HG03432 (cell line): ENCODE data around the gene PTPN14.
"Not testable (repeated sequence)": the region's sequence is repeated elsewhere in the genome, so short reads cannot be mapped to it uniquely, and the experiment has no call there.

Experiments used
- ATAC-seq: cut with Tn5 transposase; IDR thresholded peaks from one replicate; pipeline ENCODE4 v1.9.1; 2021; ENCODE audit warnings: mild to moderate bottlenecking, moderate library complexity; ENCODE audit not compliant: unreplicated experiment

The PTPN14 gene

DNA sequence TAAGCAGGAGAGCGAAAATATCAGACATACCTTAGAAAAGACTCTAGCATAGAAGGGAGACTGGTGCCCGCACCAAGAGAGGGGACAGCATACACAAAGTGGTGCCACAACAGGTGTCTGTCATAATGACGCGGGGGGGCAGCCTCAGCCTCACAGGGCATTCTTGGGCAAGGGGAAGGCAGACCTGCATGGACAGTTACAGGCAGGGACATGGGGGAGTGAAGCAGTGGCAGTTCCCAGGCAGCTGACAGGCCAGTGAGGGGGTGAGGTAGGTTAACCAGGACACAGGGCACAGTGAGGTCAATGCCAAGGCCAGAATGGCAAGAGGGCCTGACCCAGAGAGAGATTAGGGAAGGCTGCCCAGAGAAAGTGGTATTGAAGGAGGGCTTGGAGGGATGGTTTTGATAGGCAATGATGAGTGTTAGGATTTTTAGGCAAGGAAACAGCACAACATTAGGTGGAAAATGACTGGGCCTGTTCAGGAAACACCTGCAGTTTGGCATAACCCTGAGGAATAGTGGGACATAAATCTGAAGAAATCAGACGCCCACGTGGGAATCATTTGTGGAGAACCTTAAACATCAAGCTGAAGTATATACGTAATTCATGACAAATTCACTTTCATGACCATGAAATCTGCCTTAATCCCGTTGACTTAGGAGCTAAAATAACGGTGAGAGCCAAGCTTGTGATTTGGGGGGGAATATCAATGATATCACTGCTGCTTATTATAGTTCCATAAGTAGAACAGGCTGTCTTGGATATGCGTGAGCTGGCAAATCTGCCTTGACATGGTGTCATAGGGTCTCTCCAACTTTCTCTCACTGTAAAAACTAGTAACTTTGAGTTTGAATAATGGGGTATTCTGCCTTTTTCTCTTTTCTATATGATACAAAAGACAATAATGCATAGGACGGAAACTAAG, 8.9 kb downstream of the PTPN14 start:
- ATAC-seq = no peak

DNA sequence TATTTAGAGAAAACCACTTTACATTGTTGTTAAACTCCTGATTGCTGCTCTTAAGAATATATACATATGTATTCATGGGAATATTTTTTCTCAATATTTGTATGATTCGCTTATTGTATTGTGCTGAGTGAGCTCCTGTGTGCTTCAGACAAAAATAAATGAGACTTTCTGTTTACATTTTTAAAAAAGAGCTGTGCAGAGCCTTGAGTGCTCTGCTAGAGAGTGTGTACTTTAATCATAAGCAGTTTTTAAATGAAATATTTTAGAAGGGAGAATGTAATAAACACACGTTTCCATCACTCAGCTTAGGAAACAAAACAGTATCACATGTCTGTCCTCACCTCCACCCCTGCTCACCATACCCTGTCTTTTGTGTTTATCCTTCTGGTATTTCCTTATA, 9.7 kb downstream of the PTPN14 start:
- no peak for ATAC-seq

DNA sequence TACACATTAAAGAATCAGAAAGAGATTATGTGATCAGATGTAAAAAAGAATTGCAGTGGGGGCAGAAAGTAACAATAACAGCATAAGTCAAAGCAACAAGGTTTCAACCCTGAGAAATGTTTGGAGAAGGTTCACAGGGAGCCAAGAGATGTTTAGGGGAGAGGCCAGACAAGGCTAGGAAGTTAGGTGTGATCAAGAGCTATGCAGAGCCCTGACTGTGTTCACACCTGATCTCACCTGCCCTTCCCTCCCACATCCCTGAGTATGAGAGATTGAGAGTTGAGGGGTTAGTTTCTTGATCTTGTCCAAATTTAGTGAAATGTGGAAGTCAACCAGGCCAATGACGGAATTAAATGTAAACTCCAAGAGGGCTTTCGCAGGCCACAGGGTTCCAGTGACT, 10.2 kb downstream of the PTPN14 start:
- ATAC-seq = no peak

DNA sequence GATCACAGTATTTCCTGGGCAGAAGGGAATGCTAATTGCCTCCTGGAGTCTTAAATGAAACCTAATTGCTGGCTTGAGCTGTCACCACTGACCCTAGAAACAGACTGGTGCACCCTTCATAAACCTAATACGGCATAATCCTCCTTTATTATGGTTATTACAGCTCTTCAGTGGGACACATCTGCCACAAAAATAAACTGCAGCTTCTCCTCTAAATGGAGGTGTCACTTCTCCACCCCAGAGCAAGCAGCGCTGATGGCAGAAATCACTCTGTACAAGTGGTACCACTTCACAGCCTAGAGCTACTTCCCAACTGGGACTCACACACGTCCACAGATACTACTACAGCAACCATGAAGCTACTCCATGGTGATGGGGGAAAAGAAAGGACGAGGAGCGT, 11.1 kb downstream of the PTPN14 start:
- no peak for ATAC-seq

DNA sequence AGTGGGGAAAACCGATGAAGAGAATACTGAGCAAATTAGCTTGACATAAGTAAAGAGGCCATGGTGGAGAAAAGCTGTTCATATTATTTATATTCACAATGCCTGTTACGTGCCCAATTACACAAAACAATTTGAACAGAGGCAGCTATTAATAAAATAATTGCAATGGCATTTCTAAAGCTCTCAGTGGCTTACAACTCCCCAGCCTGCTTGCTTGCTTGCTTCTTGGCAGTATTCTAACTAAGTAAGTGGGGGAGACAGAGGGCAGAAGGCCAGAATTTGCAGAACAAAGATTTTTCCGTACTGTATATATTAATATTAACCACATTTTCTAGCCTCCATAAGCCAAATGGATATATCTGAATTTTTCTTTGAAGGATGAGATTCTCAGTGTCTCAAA, 12.9 kb downstream of the PTPN14 start:
- peak; percentile 14 for ATAC-seq

DNA sequence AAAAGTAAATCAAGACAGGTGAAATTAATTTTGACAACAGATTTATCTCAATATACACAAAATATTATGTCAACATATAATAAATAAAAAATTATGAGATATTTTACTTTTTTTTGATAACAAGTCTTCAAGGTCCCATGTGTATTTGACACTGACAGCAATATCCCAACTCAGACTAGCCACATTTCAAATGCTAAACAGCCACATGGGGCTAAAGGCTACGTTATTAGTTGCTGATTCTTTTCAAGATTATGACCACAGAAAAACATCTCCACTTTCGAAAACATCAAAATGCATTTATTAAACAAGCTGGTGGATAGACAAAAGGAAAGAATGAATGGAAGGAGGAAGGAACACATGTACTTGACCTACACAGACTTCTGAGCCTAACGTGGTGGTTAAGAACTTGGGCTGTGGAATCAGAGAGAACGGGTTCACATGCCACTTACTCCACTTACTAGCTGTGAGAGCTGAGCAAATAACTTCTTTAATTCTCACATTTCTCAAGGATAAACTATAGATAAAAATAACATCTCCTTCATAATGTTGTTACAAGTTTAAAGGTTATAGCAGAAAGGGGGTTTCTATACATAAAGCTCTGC, 13.4 kb downstream of the PTPN14 start:
- ATAC-seq = peak; percentile 53

DNA sequence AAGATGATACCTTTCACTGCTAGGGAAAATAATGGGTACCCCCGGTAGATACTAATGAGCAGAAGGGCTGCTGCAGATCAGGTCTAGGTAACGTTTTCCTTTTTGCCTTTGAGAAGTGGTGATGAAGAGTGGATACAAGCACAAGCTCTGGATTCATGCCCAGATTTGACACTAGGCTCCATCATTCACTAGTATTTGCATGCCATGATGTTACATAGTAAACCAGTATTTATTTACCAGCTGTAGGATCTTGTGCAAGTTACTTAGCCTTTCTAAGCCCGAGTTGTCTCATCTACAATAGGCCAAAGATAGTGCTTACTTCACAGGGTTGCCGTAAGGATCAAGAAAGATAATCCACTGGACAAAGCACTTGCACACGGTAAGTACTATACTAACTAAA, 14.2 kb downstream of the PTPN14 start:
- ATAC-seq = no peak

DNA sequence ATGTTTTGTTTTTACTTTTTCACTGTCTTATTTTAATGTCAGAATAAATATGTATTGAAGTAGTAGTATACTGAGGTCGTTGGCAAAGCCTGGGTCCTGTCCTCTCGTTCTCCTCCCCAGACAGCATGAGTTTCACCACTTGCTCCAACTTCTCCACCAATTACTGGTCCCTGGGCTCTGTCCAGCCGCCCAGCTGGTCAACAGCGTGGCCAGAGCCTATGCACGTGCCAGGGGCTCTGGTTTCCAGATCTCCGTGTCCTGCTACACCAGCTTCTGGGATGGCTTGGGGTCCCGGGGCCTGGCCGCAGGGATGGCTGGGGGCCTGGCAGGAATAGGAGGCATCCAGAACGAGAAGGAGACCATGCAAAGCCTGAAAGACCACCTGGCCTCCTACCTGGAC, 19.3 kb downstream of the PTPN14 start:
- no peak for ATAC-seq

DNA sequence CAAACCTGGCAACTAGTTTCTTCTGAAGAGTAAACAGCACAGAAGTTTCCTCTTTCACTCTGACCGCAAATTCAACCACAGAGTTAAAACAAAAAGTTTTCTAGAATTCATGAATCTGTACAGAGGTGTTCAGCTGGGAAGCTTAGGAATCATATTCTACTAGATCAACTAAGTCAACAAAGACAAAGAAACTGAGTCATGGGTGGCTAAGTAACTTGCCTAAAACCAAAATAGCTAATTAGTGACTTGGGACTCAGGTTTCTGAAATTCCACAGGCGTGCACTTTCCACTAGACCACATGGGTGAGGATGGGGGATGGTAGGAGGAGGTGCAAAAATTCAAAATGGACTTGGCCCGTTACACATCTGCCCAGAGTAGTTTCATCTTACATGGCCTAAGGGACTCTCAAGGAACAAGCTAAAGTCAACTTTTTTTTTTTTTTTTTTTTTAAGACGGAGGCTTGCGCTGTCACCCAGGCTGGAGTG, 25.8 kb downstream of the PTPN14 start:
- peak; percentile 70 for ATAC-seq

DNA sequence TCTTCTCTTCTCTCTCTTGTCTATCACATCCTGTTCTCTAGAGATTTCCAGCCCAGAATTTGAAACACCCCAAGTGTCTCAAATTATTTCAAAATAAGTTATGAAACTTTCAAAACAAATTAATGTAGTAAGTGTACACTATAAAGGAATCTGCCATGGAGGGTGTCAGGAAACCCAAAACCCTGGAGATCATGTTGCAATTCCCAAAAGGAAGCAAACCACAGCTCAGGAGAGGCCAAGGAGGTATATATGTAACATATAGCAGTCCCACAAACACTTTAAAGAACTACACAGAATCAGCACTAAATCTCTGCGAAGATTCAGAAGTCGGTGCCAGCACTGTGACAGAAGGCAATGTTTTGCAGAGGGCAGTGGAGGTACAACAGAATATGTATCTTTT, 26.6 kb downstream of the PTPN14 start:
- ATAC-seq = no peak

DNA sequence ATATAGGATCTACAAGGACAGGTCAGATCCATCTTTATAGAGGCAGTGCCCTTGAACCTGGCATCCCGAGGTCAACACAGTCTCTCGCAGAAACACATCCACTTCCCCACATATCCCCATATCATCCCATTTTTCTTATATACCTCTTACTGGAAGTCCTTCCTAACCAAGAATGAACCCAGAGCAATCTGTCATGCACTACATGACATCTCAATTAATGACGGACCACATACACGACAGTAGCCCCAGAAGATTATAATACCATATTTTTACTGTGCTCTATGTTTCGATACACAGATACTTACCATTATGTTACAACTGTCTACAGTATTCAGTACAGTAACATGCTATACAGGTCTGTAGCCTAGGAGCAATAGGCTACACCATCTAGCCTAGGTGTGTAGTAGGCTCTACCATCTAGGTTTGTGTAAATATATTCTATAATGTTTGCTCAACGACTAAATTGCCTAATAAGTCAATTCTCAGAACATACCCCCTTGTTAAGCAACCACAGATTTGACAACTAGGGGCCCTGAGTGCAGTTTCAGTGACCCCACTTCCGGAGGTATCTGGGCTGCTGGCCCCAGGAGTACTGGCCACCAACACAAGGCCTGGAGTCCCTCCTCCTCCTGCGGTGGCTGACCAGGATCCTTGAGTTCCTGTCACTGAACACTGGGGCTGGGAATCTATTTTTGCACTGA, 28.1 kb downstream of the PTPN14 start:
- no peak for ATAC-seq

DNA sequence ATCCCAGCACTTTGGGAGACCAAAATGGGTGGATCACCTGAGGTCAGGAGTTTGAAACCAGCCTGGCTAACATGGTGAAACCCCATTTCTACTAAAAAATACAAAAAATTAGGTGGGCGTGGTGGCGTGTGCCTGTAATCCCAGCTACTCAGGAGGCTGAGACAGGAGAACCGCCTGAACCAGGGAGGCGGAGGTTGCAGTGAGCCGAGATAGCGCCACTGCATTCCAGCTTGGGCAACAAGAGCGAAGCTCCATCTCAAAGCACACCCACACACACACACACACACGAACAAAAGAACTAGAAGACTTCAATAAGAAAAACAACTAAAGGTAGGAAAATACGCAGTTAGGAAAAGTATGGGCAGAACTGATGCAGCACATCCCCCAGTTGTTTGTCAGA, 29.9 kb downstream of the PTPN14 start:
- ATAC-seq = not testable (repeated sequence)

DNA sequence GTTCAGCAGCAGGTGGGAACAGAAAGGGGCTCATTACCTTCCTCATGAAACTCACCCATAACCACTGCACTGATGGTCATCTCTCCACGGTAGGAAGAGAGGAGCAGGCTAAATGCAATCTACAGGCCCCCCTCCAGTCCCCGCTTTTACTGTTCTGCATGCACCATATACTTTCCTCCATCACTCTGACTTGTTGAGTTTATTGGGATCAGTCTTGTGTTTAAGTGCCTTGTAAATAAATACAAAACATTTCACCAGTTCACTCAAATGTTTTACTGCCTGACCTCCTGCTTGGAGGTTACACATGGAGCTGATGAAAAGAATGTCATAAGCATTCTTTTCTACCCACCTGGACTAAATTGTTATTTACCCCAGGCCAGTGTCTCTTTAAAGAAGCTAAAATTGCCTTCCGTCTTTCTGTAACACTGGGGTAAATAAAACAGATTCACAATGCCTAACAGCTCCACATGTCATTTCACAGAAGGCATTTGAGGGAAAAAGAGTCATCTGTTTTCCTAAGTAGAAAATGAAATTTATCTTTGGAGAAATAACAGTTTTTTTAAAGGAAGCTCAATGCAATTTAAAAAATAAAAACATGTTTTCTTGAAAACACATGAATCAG, 30.7 kb downstream of the PTPN14 start:
- ATAC-seq = no peak

DNA sequence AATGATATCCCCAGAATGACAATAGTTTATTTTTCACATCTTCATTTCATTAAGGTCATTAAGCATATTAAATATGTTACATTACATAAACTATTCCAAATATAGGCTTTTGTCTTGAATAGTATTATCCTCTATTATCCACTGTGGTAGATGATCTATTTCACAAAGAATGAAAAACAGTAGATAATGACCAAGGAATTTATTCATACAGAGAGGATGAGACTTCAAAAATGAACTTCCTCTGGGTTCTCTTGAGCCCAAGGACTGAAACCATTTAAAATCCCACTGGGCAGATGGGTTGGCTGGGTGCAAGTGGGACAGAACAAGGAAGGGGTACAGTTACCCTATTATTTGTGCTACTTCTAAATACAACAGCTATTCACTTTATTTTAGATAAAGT, 33.0 kb downstream of the PTPN14 start:
- no peak for ATAC-seq

DNA sequence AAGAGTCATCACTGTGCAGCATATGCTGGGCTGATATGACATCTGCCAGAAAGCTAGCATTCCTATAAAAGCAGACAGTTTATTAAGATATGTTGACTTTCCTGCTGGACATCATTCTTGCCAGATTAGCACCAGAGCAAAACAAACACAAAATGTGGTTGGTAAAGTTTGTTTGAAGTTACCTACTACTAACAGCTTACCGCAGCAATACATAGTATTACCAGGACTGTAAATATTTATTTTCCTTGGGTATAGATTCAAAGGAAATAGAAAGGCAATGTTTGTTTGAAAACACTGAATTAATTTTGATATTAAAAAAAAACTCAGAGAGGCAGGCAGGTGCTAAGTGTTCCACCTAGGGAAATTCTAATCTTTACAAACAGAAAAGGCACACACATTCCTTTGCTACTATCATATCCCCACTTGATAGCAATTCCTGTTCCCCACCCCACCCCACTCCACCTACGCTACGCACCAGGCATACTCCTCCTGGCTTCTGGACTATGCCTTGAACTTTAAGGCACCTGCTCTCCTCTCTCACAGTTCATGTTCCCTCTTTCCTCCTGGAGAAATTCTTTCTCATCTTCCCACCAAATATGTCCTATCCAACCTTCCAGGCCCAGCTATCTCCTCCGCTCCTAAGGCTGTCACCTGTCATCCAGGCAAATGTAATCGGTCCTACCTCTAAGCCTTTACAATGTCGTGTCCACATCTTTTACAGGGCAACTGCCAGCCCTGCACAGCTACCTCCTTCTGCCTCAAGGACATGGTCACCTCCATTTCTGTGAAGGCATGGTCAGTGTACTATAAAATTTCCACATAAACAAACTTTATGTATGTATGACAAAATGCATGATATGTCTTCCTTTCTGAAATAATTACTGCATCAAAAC, 34.7 kb downstream of the PTPN14 start:
- no peak for ATAC-seq

DNA sequence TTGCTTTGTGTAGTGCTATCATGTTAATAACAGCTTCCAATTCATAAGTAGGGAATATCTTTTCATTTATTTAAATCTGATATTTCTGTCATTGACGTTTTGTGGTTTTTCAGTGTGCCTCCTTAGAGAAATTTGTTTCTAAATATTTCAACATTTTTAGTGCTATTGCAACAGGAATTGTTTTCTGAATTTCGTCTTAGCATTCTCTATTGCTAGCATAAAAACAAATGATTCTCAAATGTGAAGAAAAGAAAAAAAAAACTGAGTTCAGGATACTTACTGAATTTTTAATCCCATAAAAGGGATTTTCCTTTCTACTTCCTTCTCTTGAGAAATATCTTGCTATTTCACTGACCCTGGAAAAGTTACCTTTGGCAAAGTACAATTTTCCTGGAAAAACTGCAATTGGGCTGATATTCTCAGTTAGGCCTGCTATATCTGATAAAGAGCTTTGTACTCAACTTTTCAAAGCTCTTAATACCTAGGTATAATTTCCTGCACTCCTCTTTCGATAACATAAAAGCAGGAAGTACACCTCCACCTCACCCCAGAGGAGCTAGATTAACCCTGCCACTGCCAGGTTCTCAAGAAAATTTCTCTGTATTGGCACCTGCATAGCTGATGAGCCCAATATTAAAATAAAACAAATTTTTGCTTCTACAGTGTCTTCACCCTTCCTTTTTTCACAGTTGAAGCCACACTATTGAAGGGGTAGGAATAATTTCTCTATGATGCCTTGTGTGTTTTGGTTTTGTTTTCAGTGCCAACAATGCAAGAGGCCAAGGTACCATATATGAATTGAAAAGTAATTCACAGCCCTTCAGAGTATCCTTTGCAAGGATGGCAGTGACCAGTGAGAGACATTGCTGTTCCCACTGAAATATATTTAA, 35.6 kb downstream of the PTPN14 start:
- ATAC-seq = peak; percentile 58

DNA sequence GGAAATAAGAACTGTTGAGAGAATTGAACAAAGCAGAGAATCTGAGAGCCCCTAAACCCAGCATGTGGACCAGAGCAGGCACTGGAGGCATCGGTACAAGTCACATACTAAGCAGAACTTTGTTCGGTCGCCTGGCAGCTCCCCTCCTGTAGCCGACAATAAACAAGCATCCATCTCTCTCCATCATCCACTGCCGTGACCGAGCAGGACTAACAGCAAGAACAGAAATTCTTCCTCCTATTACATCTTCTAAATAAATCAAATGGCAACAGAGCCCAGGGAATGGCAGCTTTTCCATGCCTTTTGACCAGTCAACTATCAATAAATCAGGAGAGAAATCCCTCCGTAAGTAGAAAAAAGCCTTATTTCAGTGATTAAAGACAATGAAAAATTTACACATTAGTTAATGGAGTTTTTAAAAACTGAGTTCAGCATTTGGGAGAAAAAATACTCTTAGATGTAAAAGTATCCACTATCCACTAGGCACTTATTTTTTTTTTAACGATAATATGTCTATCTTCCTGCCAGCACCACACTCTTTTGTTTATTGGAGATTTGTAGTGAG, 36.5 kb downstream of the PTPN14 start:
- no peak for ATAC-seq

DNA sequence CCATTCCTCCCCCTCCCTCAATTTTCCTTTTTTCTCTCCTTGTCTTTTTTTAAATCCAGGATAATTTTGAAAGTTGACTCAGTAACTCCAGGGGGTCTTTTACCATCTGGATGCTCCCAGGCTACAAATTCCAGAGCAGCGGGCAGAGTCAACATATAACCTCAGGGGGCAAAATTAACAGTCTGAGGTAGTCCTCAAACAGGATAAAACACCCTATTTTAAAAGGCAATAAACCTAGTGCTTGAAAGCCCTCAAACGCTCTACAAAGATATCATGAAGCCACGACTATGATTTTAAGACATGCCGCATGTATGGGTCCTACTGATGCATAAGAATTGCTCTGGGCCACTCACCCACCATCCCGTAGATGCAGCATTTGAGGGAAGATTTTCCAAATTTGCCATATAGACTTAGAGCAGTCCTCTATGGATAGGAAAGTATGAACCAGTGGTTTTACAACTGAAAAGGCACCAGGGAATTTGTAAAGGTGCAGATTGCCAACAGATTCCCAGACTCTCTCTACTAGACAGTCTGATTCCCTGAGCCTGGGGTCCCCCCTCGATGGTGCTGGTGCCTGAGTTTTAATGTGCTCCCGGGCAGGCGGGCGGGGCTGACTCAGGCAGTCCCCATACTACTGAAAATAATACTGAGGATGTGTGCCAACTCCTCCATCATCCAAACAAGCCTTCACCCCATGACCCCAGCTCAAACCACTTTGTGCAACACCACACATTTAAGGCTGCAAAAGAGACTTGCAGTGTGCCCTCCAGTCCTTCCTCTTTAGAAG, 37.2 kb downstream of the PTPN14 start:
- no peak for ATAC-seq
